NCI-H82 treated with DMSO at 0.1 percent for 48 hours (cell line): Measurements from ENCODE around the gene ESRRG.
"Not testable (repeated sequence)": the region's sequence is repeated elsewhere in the genome, so short reads cannot be mapped to it uniquely, and the experiment has no call there.

ENCODE experiments used
- DNase-seq: peaks from one replicate; lab custom pipeline; 2025; ENCODE audit not compliant: unreplicated experiment; lab: John Stamatoyannopoulos, UW

Gene ESRRG

DNA sequence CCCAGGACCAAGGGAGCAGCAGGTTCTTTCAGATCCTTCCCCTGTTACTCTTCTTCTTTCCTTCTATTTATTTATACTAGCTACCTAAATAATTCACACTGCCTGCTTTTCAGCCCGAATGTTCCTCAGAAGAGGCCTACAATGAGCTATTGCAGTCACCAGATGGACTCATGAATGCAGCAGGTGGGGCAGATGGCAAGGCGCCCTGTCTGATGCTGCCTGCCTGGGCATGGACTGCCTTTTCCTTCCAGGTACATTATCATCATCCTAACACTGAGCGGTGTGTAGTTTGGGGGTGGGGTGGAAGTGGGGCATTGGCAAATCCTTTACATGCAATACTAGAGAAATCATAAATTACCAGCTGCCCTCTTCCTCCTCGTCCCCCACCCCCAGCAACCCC lies 17.6 kb downstream of the ESRRG start:
- peak; percentile 85 for DNase-seq

DNA sequence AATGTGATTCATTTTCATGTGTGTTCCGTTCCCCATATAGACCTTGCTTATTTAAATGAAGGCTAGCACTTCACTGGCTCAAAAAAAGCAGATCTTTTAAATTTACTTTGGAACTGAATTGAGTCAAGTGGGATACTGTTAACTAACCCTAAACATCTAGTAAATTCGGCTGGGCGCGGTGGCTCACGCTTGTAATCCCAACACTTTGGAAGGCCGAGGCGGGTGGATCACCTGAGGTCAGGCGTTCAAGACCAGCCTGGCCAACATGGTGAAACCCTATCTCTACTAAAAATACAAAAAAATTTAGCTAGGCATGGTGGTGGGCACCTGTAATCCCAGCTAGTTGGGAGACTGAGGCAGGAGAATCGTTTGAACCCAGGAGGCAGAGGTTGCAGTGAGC lies 19.2 kb downstream of the ESRRG start:
- not testable (repeated sequence) for DNase-seq

DNA sequence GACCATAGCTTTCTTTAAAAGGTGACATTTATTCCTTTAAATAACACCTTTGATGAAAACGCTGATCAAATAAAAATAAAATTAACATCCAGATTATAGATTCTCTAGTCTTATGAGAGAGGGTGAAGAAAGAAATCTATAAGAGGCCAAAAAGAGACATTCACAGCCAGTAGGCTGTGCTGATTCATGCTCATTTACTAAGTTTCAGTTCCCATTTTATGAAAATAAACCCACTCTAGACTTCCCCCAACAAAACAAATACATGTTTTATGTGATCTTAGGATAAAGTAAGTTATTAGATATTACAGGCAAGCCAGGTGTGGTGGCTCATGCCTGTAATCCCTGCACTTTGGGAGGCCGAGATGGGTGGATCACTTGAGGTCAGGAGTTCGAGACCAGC lies 21.1 kb downstream of the ESRRG start:
- DNase-seq, result no peak

DNA sequence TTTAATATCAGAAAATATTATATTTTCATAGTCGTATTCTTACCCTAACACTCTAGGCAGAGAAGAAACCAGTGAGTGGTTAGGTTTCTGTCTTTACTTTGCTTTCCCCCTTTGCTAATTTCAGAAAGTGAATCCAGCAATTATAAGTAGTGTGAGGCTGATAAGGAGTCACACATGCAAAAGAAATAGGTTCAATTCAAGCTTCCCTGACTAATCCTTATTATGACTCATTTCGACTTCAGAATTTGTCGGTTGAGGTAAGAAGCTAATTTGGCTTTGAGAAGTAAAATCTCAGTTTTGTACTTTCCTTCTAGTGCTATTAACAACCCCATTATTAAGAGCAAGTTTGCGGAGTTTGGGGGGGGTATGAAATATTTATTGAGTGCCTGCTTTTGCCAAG lies 22.4 kb downstream of the ESRRG start:
- DNase-seq, result no peak

DNA sequence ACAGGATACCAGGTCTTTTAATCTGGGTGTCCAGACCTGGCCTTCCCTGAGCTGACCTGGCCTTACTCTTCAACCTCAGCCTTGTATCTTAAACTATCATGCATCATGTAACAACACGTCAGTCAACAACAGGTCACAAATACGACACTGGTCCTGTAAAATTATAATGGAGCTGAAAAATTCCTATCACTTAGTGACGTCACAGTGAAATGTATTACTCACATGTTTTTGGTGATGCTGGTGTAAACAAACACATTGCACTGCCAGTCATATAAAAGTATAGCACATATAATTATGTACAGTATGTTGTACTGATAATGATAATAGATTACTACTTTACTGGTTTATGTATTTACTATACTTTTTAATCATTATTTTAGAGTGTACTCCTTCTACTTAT lies 31.5 kb downstream of the ESRRG start:
- no peak for DNase-seq

DNA sequence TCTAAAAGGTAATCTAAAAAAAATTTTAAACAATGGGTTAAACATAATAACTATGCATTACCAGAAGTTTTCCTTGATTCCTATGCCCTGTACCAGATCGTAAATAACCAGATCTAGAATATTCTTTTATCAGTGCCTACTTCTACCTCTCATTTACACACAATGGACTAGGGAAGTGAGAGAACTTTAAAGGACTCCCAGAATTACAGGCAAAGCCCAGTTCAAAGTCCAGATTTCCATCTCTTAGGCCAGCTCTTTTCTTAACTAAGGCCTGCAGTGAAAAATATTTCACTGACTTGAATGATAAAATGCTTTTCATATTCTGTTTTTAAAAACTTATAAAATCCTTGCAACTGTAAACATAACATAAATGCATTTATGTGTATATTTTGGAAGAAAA lies 32.6 kb downstream of the ESRRG start:
- no peak for DNase-seq

DNA sequence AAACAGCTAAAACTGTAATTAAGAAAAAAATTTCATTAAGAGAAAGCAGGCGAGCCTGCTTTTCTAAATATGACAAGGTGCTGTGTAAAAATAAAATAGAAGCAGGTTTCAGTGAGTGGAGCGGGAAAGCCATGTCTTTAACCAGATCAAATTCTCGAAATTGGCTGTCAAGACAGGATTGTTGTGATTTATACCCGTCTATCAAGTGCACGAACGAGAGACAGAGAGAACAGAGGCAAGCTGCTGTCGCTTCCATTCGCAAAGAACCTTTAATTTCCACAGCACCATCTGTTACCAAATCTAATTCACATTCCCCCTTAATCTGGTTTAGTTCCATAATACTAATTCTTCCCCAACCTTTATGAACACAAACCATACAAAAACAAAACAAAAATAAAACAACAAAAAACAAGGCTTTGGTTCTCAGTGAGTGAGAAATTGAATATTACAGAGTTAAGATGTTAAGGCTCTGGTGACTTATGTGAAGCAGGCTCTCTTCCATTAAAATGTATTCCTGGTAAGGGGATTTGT lies 35.0 kb downstream of the ESRRG start:
- peak; percentile 99 for DNase-seq

DNA sequence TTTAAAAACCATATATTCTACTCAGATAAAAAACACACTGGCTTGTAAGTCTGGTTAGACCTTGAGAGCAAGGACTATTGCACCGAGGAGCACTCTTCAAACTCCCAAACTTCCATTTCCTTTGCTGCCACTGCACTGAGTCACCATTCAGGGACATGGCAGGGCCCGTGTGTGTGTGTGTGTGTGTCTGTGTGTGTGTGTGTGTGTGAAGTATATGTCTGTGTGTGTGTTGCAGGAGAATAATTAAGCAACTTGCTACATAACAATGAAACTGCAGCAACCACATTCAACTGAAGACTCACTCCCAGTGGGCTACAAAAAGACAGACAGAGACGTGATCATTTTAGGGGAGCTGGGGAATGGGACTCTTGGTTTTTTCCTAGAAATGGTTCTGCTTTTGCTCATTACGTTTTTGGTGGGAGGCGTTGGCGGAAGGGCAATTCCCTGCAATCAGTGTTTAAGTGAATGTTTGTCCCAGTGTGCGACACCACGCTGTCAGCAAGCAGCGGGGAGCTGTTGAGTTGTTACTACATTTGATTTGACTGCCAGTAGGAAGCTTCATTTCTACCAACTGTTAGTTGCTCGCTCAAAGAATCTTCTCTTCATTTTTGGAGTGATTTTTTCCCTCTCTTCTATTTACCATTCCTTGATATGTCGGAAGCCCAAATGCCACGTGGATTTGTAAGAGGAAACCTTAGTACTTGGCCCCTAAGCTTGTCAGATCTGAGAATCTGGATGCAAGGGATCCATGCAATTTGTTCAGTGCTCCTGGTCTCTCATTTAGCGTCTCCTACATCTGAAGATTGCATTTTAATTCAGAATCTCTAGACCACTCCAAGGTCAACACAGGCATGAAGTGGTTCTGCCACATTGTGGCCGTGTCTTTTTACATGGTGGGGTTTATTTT lies 36.1 kb downstream of the ESRRG start:
- DNase-seq, result peak; percentile 61

DNA sequence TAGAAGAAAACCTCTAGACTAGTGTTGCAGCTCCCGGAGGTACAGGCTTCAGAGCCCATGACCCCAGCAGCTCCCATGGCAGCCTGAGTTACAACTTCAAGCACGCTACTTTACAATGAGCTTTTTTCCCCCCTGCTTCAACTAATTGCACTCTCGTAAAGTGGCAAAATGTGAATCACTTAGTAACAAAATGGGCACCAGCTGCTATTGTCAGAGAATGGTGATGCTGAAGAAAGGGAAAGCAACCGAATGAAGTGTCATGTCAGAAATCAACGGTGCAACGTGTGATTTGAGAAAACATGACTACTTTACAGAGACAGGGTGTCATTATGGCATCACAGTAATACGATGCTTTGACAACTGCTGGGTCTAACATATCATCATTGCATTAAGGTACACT lies 40.5 kb downstream of the ESRRG start:
- DNase-seq, result no peak

DNA sequence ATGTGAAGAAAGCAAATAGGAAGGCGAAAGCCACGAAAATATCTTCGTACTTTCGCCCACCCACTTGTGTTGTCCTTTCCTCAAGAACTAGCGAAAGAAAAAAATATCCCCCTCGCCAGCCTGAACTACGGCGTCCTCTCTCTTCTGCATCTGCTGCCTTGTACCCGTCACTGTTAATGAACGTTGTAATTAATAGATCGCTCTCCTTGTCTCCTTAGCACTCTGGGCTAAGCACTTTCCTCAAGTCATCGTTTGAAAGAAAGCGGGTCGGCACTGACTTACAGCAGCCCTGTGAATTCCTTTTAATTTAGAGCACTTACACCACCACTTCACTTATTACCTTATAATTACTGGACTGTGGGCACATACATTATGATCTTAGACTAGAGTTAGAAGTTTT lies 44.1 kb downstream of the ESRRG start:
- no peak for DNase-seq

DNA sequence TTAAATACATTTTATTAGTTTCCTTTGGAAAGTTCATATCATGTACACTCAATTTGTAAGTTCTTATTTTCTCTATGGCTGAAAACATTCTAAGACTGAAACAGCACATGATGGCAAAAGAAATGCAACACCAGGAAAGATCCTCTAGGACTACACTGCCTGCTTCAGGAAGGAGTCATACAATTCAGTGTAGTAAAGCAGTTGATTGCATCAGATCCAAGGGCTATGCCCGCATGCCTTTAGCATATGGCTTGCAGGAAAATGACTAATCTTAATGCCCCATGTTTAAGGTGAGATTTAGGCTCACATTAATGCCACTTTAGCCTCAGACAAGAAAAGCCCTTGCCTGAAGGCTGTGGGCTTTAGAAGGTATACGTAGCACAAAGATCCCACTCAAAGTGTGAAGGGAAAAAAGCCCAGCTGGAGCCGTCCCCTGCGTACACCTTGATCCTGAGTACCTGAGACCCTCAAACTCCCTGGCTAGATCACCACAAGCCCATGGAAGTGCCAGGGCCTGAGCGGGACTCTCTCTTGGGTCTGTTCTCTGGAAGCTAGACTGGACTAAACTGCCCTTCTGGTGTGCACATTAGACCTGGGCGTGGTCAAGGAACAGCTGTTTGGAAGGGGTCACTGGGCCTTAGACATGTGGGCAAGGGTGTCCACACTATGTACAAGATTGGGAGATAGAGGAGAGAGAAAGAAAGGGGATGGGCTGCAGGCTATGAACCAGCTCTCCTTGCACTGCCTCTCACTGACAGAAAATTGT lies 52.9 kb downstream of the ESRRG start:
- peak; percentile 69 for DNase-seq

DNA sequence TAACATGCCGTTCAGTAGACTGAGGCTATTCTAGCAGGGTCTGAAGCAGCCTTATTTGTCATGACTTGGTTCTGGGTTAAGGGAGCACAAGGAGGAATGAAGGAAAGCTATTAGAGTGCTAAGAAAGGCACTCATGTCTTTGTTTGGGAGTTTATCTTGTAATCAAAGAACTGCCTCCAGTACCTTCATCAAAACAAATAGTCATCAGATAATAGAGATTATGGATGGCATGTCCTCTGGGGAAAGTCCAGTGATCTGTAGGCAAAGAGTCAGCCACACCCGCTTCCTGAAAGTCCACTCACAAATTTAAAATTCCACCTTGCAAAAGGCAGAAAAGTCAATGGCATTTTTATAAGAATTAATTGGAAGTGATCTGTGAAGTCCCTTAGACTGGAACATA lies 56.8 kb downstream of the ESRRG start:
- no peak for DNase-seq

DNA sequence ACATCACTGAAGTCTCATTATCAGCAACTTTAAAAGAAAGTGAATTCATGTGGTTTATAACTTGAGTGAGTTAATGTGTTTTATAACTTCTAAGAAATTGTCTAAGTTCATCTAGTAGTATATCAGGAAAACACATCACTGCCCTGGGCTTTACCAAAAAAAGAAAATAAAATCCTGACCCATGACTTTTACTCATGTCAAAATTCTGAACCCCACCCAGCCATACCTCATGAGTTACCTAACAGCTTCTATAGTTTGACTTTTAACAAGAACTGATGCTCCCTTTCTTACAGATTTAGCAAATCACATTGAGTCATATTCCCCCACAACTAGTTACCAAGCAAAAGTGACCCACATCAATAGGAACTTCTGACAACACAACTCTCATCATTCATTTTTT lies 57.4 kb downstream of the ESRRG start:
- no peak for DNase-seq

DNA sequence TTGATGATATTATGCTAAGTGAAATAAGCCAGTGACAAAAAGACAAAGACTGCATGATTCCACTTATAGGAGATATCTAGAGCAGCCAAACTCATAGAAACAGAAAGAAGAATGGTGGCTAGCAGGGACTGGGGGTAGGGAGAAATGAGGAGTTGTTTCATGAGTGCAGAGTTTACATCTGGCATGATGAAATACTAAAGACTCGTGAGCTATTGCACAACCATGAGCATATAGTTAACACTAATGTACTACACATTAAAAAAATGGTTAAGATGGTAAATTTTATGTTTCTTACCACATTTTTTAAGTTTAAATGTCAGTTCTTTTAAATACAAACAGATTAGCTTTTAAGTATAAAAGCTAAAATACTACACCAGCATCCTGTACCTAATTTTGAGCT lies 57.8 kb downstream of the ESRRG start:
- no peak for DNase-seq

DNA sequence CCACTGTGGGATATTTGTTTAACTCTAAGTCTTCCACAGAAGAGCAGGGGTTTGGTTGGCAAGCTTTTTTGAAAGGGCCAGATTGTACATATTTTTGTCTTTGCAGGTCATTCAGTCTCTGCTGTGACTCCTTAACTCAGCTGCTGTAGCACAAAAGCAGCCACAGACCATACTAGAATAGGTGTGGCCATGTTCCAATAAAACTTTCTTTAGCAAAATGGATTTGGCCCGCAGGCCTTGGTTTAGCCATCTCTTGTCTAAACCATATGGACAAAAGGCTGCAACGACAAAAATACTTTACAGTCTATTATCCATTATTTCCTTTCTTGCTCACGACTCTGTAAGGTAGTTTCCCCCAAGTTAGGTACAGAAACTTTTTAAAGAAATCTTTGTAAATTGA lies 60.5 kb downstream of the ESRRG start:
- DNase-seq, result no peak

DNA sequence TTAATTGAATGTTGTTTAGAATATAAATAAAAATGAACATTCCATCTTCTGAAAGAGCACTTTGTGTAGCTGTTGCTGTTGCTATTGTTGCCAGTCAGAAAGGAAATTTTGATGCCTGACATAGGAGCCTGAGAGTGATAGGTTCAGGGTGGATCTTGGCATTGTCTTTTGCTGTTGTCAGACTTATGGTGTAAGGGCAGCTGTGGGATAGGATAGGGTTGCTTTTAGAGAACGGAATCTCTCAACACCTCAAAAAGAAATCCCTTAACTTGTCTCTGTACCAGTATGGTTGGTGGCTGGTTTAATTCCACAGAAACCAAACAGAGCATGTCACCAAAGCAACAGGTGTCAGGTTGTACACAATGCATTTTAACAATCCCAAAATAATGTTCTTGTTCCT lies 62.7 kb downstream of the ESRRG start:
- no peak for DNase-seq

DNA sequence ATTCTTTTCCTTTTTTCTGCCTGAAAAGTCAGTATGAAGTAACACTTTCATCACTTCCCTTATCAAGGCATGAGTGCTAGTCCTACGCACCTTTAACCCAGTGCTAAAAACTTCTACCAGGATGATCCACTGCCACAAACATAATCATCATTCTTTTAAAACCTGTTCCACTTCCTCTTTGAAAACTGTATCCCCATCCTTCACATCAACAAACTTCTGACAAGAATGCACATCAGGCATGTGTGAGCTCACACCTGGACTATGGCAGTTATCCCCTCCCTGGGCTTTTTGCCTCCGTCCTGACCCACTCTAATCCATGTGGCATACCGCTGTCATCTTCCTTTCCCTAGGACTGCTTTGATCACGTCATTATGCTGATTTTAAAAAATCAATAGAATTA lies 70.2 kb downstream of the ESRRG start:
- DNase-seq, result no peak

DNA sequence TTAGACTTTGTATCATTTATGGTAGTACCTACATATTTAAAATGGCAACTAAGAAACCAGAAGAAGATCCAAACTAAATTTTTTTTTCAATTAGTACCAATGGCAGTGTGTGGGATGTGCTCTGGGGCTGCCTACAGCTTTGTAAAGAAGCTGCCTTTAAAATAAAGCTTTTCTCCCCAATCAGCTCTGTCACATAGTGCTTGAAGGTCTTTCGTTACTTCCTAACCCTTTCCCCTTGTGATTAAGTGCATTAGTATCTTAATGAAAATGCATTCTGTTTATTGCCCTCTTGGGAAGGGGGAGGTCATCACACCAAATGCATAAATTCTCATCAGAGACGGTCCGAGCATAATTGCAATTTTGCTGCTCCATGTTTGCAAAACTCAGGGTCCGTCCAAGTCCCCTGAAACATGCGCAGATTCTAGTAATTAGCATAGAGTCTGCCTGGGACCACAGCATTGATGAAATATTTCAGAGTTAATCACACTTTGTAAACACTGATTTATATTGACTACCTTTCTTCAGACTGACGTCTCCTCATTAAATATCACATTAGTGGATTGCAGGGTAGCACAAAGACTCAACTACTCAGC lies 71.3 kb downstream of the ESRRG start:
- no peak for DNase-seq

DNA sequence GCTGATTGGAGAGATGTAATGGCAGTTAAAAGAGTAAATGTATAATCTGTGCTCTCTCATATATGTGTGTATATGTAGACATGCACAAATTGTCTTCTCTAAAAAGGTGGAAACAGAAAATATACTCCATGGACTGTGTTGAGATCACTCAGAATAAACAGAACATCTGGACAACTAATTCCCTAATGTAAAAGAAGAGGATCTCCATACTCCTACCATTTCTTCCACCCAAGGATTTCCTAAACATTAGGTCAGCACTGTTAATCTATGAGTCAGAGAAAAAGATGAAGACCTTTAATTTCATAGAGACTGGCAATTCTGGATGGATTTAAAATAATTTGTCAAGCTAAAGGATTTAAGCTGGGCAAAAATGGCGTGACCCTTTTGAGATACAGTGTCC lies 80.1 kb downstream of the ESRRG start:
- no peak for DNase-seq

DNA sequence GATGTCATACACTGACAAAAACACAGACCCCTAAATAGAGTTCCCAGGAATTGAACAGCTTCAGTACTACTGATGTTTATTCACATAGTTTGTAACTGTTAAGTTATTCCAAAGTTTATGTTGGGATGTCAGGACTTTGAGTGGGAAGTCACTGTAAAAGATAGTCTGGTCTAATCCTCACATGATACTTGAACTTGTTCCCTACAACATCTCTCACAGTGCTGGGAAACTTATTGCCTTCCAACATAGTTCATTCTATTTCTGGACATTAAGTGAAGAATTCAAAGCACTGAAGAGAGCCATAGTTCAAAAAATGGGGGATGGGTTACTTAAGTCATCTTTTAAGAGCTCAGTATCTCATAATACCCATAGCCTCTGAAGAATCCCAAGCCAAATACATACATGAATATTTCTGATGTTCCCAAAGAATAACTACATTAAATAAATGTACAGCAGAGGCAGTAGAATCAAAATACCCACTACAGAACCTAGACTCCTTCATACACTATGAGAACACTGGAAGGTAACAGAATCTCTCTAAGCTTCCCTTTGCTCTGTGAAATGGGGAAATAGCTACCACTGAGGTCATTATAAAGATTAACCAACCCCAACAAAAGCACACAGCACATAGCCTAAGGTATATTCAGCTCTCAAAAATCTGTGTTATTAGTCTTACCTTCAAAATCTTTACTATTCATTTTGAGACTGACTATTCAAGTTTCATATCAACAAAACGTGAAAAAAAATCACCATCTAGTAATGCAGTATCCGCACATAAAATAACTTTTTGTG lies 81.4 kb downstream of the ESRRG start:
- DNase-seq, result no peak

DNA sequence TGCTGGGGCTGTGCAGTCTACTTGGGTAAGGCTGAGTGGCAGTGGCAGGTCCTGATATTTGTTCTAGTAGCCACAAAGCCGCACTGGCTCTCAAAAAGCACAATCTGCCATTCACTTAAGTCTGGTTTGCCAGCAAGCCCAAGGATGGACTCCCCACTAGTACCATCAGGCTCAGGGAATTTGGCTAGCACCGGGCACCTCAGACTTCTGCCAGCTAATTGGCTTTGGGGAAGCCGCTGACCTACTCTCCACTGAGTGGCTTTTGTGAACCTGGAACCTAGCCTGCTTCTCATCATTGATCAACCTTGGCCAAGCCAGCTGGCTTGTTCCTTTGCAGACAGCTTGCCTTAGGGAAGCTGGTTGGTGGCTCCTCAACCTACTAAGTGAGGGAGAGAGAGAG lies 83.1 kb downstream of the ESRRG start:
- no peak for DNase-seq
